Transverse colon (tissue), 4 donors: ENCODE measurements around the gene NCKAP5.
"Not testable (repeated sequence)": the region's sequence is repeated elsewhere in the genome, so short reads cannot be mapped to it uniquely, and the experiment has no call there.

Experiments used
- CTCF ChIP-seq, 5 experiments: fragments of 200-600 bp in 3 of 5; fragments of 450-650 bp in 2 of 5; sonication (generic) in 3 of 5; IDR thresholded peaks; 1 replicate in 2 of 5; 2 replicates in 3 of 5; pipeline ENCODE4 v1.5.1; 2016 to 2017; ENCODE audit warnings: antibody characterized with exemption in 5 of 5, inconsistent platforms in 3 of 5, mild to moderate bottlenecking in 2 of 5, moderate library complexity in 1 of 5
- POLR2AphosphoS5 ChIP-seq, 3 donors: sonication (generic); formaldehyde crosslinking; IDR thresholded peaks; one replicate each; pipeline ENCODE4 v1.6.1; 2016; ENCODE audit warnings: antibody characterized with exemption in 3 of 3

GRCh38 chr2:132699802-132700201 lies 868.5 kb downstream of the NCKAP5 start:
- not testable (repeated sequence) for TF ChIP-seq CTCF, POLR2AphosphoS5 (IDR thresholded peaks at IDR 0.05)
